Ovary (tissue), 9 donors: ENCODE measurements around the gene SOD3. TPM values are rescaled to one million over a fixed set of nuclear protein-coding genes. Genes with fewer than 3 reads are reported as not detected.

Source experiments
- DNase-seq, 5 donors: peaks; one replicate each; pipeline ENCODE4 v3.0.0-alpha.2; 2019 to 2020
- H3K27ac ChIP-seq, 2 donors: fragments of 200-600 bp; one replicate each; pipeline versions ENCODE4 v1.5.1 to v1.8.0; 2019 to 2022
- H3K27me3 ChIP-seq: fragments of 200-600 bp; one replicate; pipeline ENCODE4 v1.8.0; 2022
- H3K36me3 ChIP-seq: fragments of 200-600 bp; sonication (generic); one replicate; pipeline ENCODE4 v1.5.1; 2019
- H3K4me1 ChIP-seq: one replicate; pipeline ENCODE4 v1.8.1; 2013; ENCODE audit warnings: mild to moderate bottlenecking, moderate library complexity; ENCODE audit not compliant: insufficient read depth
- H3K4me3 ChIP-seq: fragments of 200-600 bp; sonication (generic); one replicate; pipeline ENCODE4 v1.5.1; 2017
- H3K9me3 ChIP-seq, 2 donors: fragments of 200-600 bp in 1 of 2; sonication (generic) in 1 of 2; one replicate each; pipeline versions ENCODE4 v1.5.1 to v1.8.1; 2013 to 2019; ENCODE audit warnings: mild to moderate bottlenecking in 1 of 2, moderate library complexity in 1 of 2
- CTCF ChIP-seq, 3 donors: fragments of 450-650 bp in 2 of 3; fragments of 200-600 bp in 1 of 3; IDR thresholded peaks; one replicate each; pipeline versions ENCODE4 v1.5.1 to v1.8.0; 2016 to 2022; ENCODE audit warnings: antibody characterized with exemption in 3 of 3, mild to moderate bottlenecking in 1 of 3
- EP300 ChIP-seq: sonication (generic); formaldehyde crosslinking; IDR thresholded peaks from one replicate; pipeline ENCODE4 v1.6.1; 2017; ENCODE audit warnings: antibody characterized with exemption
- POLR2A ChIP-seq: fragments of 450-650 bp; IDR thresholded peaks from one replicate; pipeline ENCODE4 v1.6.1; 2017; ENCODE audit warnings: antibody characterized with exemption, mild to moderate bottlenecking, moderate library complexity
- WGBS, 3 donors: extraction: QIAGEN DNeasy Blood & Tissue Kit in 1 of 3; methylation state at CpG; one replicate each; pipeline versions ENCODE4 v1.1.5 to v1.1.7; 2013 to 2017; 5-methylcytosine and 5-hydroxymethylcytosine counted together
- intact Hi-C, 4 donors: fragments of 100-400 bp; cut with DNase I; formaldehyde crosslinking; loops; one replicate each; pipeline versions ENCODE4 v1.11.0 to v1.15.1; 2022 to 2023
- polyA plus RNA-seq, 2 donors: library from polyadenylated mRNA; stranded (reverse); fragments of 200-250 nt in 1 of 2; fragments of 350-450 nt in 1 of 2; fragmentation: Illumina TruSeq in 1 of 2; extraction: RNeasy Lipid Tissue Mini Kit (QIAGEN cat#74804) in 1 of 2; gene quantifications; one replicate each; pipeline ENCODE4 v1.2.3, GENCODE V29; 2013 to 2014
- total RNA-seq, 7 donors: library from RNA; depleted of rRNA in 2 of 7; stranded (reverse); fragments of >200 nt in 2 of 7; fragmentation: NEBNext Ultra II Directional in 3 of 7; extraction: Animal tissue kit (Norgen Biotek cat#: 25700) in 3 of 7; gene quantifications; one replicate each; pipeline versions ENCODE4 v1.1.0 to v1.2.4, GENCODE V29; 2016 to 2023
- donor health status: DM: no; HTN: no; CAD: no; lungs with moderate emphysema.
- donor health status: DM: no; HTN: no; CAD: no.
- donor health status: Bipolar disorder and iron deficiency.
- donor health status: DM: yes; HTN: yes; CAD: no.
- donor health status: DM: no; HTN: no; CAD: no.
- donor health status: DM: yes; HTN: yes; CAD: no.

SOD3 gene
- total and polyA plus RNA-seq, 9 donors, result 15.3 to 92.3 (median 33.0) TPM

GRCh38 chr4:24795666-24796381 is 451 bp downstream of the SOD3 start:
- DNase-seq, result no peak
- 24 to 39% (median 34%) methylated on average over 9 of the region's 9 CpGs for WGBS, 3 donors
- peak overlapping the region; percentile 28 for H3K4me3 ChIP-seq
- no peaks in the 10 kb centered on the region for H3K27me3 ChIP-seq
- intact Hi-C loops, result loop anchor here in 2 of 4 donors (10.0 kb wide), 1 partner anchor 211 kb away; the partner anchor contains the start of gene DHX15 (in 2 of the 2)
- H3K36me3 ChIP-seq, result no peaks in the 10 kb centered on the region
- no peaks in the 10 kb centered on the region for H3K9me3 ChIP-seq
- H3K4me1 ChIP-seq, result peaks cover 15% of the 10 kb centered on the region
- H3K27ac ChIP-seq, result peak overlapping the region; percentile 53 to 70
- no peak for TF ChIP-seq EP300

GRCh38 chr4:24796620-24797019 is 1.2 kb downstream of the SOD3 start:
- TF ChIP-seq EP300 (no peak), CTCF (IDR thresholded peaks at IDR 0.05) (no peak), POLR2A (no peak)
- Histone ChIP-seq H3K4me3 (no peak overlapping the region), H3K9me3 (no peaks in the 10 kb centered on the region), H3K4me1 (peaks cover 18% of the 10 kb centered on the region), H3K27me3 (no peaks in the 10 kb centered on the region), H3K27ac (peak overlapping the region in 1 of 2 donors; percentile 70), H3K36me3 (no peaks in the 10 kb centered on the region)
- no peak for DNase-seq
- intact Hi-C loops, result loop anchor here in 2 of 4 donors (10.0 kb wide), 1 partner anchor 212 kb away; the partner anchor contains the start of gene DHX15 (in 2 of the 2)

GRCh38 chr4:24798036-24798610 is 2.8 kb downstream of the SOD3 start:
- TF ChIP-seq EP300 (no peak), POLR2A (no peak), CTCF (IDR thresholded peaks at IDR 0.05) (no peak)
- intact Hi-C loops, result loop anchor here in 2 of 4 donors (10.0 kb wide), 1 partner anchor 213 kb away; the partner anchor contains the start of gene DHX15 (in 2 of the 2)
- Histone ChIP-seq H3K4me1 (peaks cover 18% of the 10 kb centered on the region), H3K27ac (no peak overlapping the region), H3K36me3 (no peaks in the 10 kb centered on the region), H3K27me3 (no peaks in the 10 kb centered on the region), H3K4me3 (no peak overlapping the region), H3K9me3 (no peaks in the 10 kb centered on the region)
- 73 to 75% (median 75%) methylated on average over 5 of the region's 5 CpGs for WGBS, 3 donors
- DNase-seq, result no peak

- Histone ChIP-seq H3K36me3 (no peaks in the 10 kb centered on the region), H3K27me3 (no peaks in the 10 kb centered on the region), H3K9me3 (no peaks in the 10 kb centered on the region), H3K4me3 (no peak overlapping the region), H3K27ac (no peak overlapping the region), H3K4me1 (peaks cover 15% of the 10 kb centered on the region)
- no peak for TF ChIP-seq CTCF (IDR thresholded peaks at IDR 0.05)
- no peak for TF ChIP-seq POLR2A
- TF ChIP-seq EP300, result no peak
- WGBS, 3 donors, result 85 to 93% (median 89%) methylated on average over 10 to 13 of the region's 13 CpGs
- intact Hi-C loops, result loop anchor here in 2 of 4 donors (10.0 kb wide), 1 partner anchor 214 kb away; the partner anchor contains the start of gene DHX15 (in 2 of the 2)
- DNase-seq, result no peak
Observed at GRCh38 chr4:24799196-24799543, 3.8 kb downstream of the SOD3 start.
